Keratinocyte (primary cell): ENCODE data around the gene SPG11. TPM values are rescaled to one million over a fixed set of nuclear protein-coding genes. Genes with fewer than 3 reads are reported as not detected.

Experiments used
- DNase-seq: peaks from one replicate; pipeline ENCODE4 v3.0.0-alpha.2; 2011; ENCODE audit warnings: low read depth, missing footprints, low spot score
- FAIRE-seq: peaks from 2 replicates; lab custom pipeline; 2011; peaks lifted over from hg19 to GRCh38; lab: Jason Lieb, UNC
- H2AFZ ChIP-seq: 2 replicates; pipeline ENCODE4 v1.6.0; 2012; ENCODE audit warnings: low read length, control low read depth, inconsistent platforms; ENCODE audit not compliant: control insufficient read depth
- H3K27ac ChIP-seq: 2 replicates; pipeline ENCODE4 v1.5.1; 2011; ENCODE audit warnings: low read length; ENCODE audit not compliant: control insufficient read depth, insufficient read depth
- H3K27me3 ChIP-seq: 3 replicates; pipeline ENCODE4 v1.6.0; 2011; ENCODE audit warnings: low read length; ENCODE audit not compliant: control insufficient read depth, insufficient read depth; ENCODE audit errors: extremely low read depth
- H3K36me3 ChIP-seq, 2 experiments: 2 replicates in 1 of 2; 3 replicates in 1 of 2; pipeline ENCODE4 v1.5.1; 2011; ENCODE audit warnings: low read length in 2 of 2, mild to moderate bottlenecking in 1 of 2; ENCODE audit not compliant: control insufficient read depth in 2 of 2, insufficient read depth in 2 of 2; ENCODE audit errors: extremely low read depth in 1 of 2
- H3K4me1 ChIP-seq: 3 replicates; pipeline ENCODE4 v1.5.1; 2011; ENCODE audit warnings: low read length; ENCODE audit not compliant: control insufficient read depth, insufficient read depth; ENCODE audit errors: extremely low read depth
- H3K4me2 ChIP-seq: 3 replicates; pipeline ENCODE4 v1.6.0; 2011; ENCODE audit warnings: low read depth, low read length; ENCODE audit not compliant: control insufficient read depth, insufficient read depth; ENCODE audit errors: extremely low read depth
- H3K4me3 ChIP-seq, 3 experiments: fragments of 200-600 bp in 1 of 3; sonication (generic) in 1 of 3; 2 replicates in 2 of 3; 3 replicates in 1 of 3; pipeline ENCODE4 v1.5.1; 2011 to 2016; ENCODE audit warnings: low read length in 3 of 3, mild to moderate bottlenecking in 3 of 3, control low read depth in 2 of 3, inconsistent platforms in 1 of 3, low read depth in 1 of 3, mixed read lengths in 1 of 3, mixed run types in 1 of 3, moderate library complexity in 1 of 3; ENCODE audit not compliant: control insufficient read depth in 2 of 3, insufficient read depth in 2 of 3; ENCODE audit errors: extremely low read depth in 1 of 3
- H3K79me2 ChIP-seq: 2 replicates; pipeline ENCODE4 v1.6.0; 2012; ENCODE audit warnings: low read length; ENCODE audit not compliant: control insufficient read depth, insufficient read depth
- H3K9ac ChIP-seq: 3 replicates; pipeline ENCODE4 v1.6.0; 2011; ENCODE audit warnings: low read length; ENCODE audit not compliant: control insufficient read depth, insufficient read depth; ENCODE audit errors: extremely low read depth
- H3K9me1 ChIP-seq: 3 replicates; pipeline ENCODE4 v1.6.0; 2011; ENCODE audit warnings: low read length; ENCODE audit not compliant: control insufficient read depth, insufficient read depth; ENCODE audit errors: extremely low read depth
- H3K9me3 ChIP-seq: 2 replicates; pipeline ENCODE4 v1.5.1; 2012; ENCODE audit warnings: low read depth, low read length; ENCODE audit not compliant: control insufficient read depth
- H4K20me1 ChIP-seq: 3 replicates; pipeline ENCODE4 v1.6.0; 2011; ENCODE audit warnings: low read length; ENCODE audit not compliant: control insufficient read depth, insufficient read depth; ENCODE audit errors: extremely low read depth
- EZH2 ChIP-seq: IDR thresholded peaks from one replicate; pipeline ENCODE4 v1.6.1; 2012; ENCODE audit warnings: inconsistent platforms, mild to moderate bottlenecking, low read length, moderate library complexity
- dilution Hi-C: fragments of 300-500 bp; cut with MboI; formaldehyde crosslinking; loops from one replicate; pipeline ENCODE4 v1.7.0; 2020; ENCODE audit warnings: low sequenced_read_pairs; ENCODE audit not compliant: extremely low pct_ligation_motif_present
- polyA plus RNA-seq, 5 experiments: library from polyadenylated mRNA; depleted of rRNA in 3 of 5; stranded (reverse) in 3 of 5; stranded (forward) in 1 of 5; unstranded in 1 of 5; fragments of >200 nt; gene quantifications; 1 replicate in 1 of 5; 2 replicates in 3 of 5; 3 replicates in 1 of 5; pipeline versions ENCODE4 v1.2.1 to v1.2.3, GENCODE V29; 2011 to 2012; ENCODE audit warnings: missing spikeins in 2 of 5, low read depth in 1 of 5, low replicate concordance in 1 of 5
- TF ChIP-seq, protein P1 (sequence below), 3 experiments: IDR thresholded peaks in 1 of 3; conservative IDR thresholded peaks in 1 of 3; optimal IDR thresholded peaks in 1 of 3; 2 replicates in 2 of 3; 3 replicates in 1 of 3; pipeline versions ENCODE3 to v1.5.1; 2011; ENCODE audit warnings: low read length in 3 of 3, mild to moderate bottlenecking in 3 of 3, moderate library complexity in 2 of 3, control low read depth in 1 of 3, inconsistent platforms in 1 of 3; ENCODE audit not compliant: insufficient read depth in 2 of 3; ENCODE audit errors: extremely low read depth in 1 of 3

Gene SPG11
- polyA plus RNA-seq, 1 donor (not counting 4 experiments of a cell fraction or from before 2014, with no cell fraction given): 41.5 TPM

DNA sequence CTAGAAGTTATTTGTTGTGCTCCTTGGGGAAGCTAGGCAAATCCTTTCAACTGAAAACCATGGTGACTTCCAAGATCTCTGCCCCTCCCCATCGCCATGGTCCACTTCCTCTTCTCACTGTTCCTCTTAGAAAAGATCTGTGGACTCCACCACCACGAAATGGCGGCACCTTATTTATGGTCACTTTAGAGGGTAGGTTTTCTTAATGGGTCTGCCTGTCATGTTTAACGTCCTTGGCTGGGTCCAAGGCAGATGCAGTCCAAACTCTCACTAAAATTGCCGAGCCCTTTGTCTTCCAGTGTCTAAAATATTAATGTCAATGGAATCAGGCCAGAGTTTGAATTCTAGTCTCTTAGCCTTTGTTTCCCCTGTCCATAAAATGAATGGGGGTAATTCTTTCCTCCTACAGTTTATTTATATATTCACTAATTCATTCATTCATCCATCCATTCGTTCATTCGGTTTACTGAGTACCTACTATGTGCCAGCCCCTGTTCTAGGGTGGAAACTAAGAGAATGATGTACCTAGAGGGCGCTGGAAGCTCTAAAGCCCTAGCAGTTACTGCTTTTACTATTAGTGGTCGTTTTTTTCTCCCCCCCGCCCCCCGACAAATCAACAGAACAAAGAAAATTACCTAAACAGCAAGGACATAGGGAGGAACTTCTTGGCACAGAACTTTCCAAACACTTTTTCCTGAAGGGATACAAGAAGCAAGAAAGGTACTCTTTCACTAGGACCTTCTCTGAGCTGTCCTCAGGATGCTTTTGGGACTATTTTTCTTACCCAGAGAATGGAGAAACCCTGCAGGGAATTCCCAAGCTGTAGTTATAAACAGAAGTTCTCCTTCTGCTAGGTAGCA, 47.0 kb upstream of the SPG11 start:
- Histone ChIP-seq H3K36me3 (peaks cover 5% of the 10 kb centered on the region in 2 experiments), H3K27me3 (no peaks in the 10 kb centered on the region), H3K9ac (peak overlapping the region; percentile 99), H3K9me3 (no peaks in the 10 kb centered on the region), H3K9me1 (no peaks in the 10 kb centered on the region), H2AFZ (peak overlapping the region; percentile 91), H3K27ac (peak overlapping the region; percentile 93), H3K4me1 (peaks cover 16% of the 10 kb centered on the region), H3K4me3 (peak overlapping the region; percentile 85 to 98 (median 95)), H3K79me2 (peaks cover 42% of the 10 kb centered on the region), H4K20me1 (peaks cover 4% of the 10 kb centered on the region), H3K4me2 (peak overlapping the region; percentile 97)
- dilution Hi-C loops: no loop called here
- FAIRE-seq: no peak
- TF ChIP-seq, protein P1, sequence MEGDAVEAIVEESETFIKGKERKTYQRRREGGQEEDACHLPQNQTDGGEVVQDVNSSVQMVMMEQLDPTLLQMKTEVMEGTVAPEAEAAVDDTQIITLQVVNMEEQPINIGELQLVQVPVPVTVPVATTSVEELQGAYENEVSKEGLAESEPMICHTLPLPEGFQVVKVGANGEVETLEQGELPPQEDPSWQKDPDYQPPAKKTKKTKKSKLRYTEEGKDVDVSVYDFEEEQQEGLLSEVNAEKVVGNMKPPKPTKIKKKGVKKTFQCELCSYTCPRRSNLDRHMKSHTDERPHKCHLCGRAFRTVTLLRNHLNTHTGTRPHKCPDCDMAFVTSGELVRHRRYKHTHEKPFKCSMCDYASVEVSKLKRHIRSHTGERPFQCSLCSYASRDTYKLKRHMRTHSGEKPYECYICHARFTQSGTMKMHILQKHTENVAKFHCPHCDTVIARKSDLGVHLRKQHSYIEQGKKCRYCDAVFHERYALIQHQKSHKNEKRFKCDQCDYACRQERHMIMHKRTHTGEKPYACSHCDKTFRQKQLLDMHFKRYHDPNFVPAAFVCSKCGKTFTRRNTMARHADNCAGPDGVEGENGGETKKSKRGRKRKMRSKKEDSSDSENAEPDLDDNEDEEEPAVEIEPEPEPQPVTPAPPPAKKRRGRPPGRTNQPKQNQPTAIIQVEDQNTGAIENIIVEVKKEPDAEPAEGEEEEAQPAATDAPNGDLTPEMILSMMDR (optimal IDR thresholded peaks at IDR 0.05 in 1 of 3, IDR thresholded peaks at IDR 0.05 in 1 of 3, conservative IDR thresholded peaks at IDR 0.05 in 1 of 3; ENCODE audit: extremely low read depth in 1 of 3, insufficient read depth in 2 of 3, low read length in 3 of 3): peak; percentile 27 to 53 (median 31)
- no peak for TF ChIP-seq EZH2
- DNase-seq: no peak

- no peak overlapping the region for H3K4me2 ChIP-seq
- H3K4me3 ChIP-seq: no peak overlapping the region
- H2AFZ ChIP-seq: no peak overlapping the region
- DNase-seq (no peak), FAIRE-seq (peak; percentile 34)
- TF ChIP-seq, protein P1 (optimal IDR thresholded peaks at IDR 0.05 in 1 of 3, IDR thresholded peaks at IDR 0.05 in 1 of 3, conservative IDR thresholded peaks at IDR 0.05 in 1 of 3; ENCODE audit: extremely low read depth in 1 of 3, insufficient read depth in 2 of 3, low read length in 3 of 3): no peak
- no peak for TF ChIP-seq EZH2
- no peak overlapping the region for H3K27ac ChIP-seq
- H3K9me3 ChIP-seq: no peaks in the 10 kb centered on the region
- dilution Hi-C loops: no loop called here
- no peaks in the 10 kb centered on the region for H3K27me3 ChIP-seq
- peaks cover 7% of the 10 kb centered on the region for H3K4me1 ChIP-seq
- H3K9ac ChIP-seq: no peak overlapping the region
- no peaks in the 10 kb centered on the region for H3K9me1 ChIP-seq
- H4K20me1 ChIP-seq: no peaks in the 10 kb centered on the region
- peaks cover 8% of the 10 kb centered on the region for H3K79me2 ChIP-seq
- H3K36me3 ChIP-seq: no peaks in the 10 kb centered on the region
Measured at GRCh38 chr15:44706946-44707636, 43.6 kb upstream of the SPG11 start.
